Mesothelial cell of epicardium (in vitro differentiated cells): ENCODE data around the gene CRYBA4. TPM values are rescaled to one million over a fixed set of nuclear protein-coding genes. Genes with fewer than 3 reads are reported as not detected.
"Not testable (repeated sequence)": the region's sequence is repeated elsewhere in the genome, so short reads cannot be mapped to it uniquely, and the experiment has no call there.

ENCODE experiments used
- DNase-seq, 2 experiments: peaks; one replicate each; pipeline ENCODE4 v3.0.0; 2021; ENCODE audit warnings: low spot score in 2 of 2; ENCODE audit not compliant: unreplicated experiment in 2 of 2
- H3K27ac Mint-ChIP-seq: 2 replicates; pipeline ENCODE4 v1.8.0; 2021; ENCODE audit warnings: mixed read lengths
- H3K27me3 Mint-ChIP-seq: 2 replicates; pipeline ENCODE4 v1.8.0; 2021; ENCODE audit warnings: low read depth, mixed read lengths
- H3K36me3 Mint-ChIP-seq: 2 replicates; pipeline ENCODE4 v1.8.0; 2021; ENCODE audit warnings: mixed read lengths
- H3K4me1 Mint-ChIP-seq: 2 replicates; pipeline ENCODE4 v1.8.0; 2021; ENCODE audit warnings: mixed read lengths
- H3K4me3 Mint-ChIP-seq: 2 replicates; pipeline ENCODE4 v1.8.0; 2021; ENCODE audit warnings: mild to moderate bottlenecking, moderate library complexity, mixed read lengths
- H3K9me3 Mint-ChIP-seq: 2 replicates; pipeline ENCODE4 v1.8.0; 2021; ENCODE audit warnings: mixed read lengths
- CTCF ChIP-seq: fragments of 200-600 bp; sonication (generic); IDR thresholded peaks from one replicate; pipeline ENCODE4 v1.5.0; 2021; ENCODE audit warnings: antibody characterized with exemption; ENCODE audit not compliant: unreplicated experiment
- total RNA-seq: library from RNA; stranded (reverse); gene quantifications from 3 replicates; pipeline ENCODE4 v1.2.1, GENCODE V29; 2021

The CRYBA4 gene
- total RNA-seq, 1 donor from 2014 or later, result not detected

DNA sequence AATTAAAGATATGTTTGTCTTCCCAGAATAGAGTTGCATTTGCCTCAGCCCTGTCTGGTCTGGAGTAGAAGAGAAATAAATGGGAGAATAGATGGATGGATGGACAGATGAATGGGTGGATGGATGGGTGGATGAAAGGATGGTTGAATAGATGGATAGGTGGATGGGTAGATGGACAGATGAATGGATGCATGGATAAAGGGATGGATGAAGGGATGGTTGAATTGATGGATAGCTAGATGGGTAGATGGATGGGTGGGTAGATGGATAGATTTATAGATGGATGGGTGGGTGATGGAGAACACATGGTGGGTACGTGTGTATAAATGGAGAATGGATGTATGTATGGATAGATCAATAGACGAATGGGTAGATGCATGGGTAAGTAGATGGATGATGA lies 12.5 kb upstream of the CRYBA4 start:
- Mint-ChIP-seq H3K4me3 (no peak overlapping the region), H3K27ac (no peak overlapping the region), H3K4me1 (peaks cover 6% of the 10 kb centered on the region), H3K27me3 (peaks cover 40% of the 10 kb centered on the region), H3K9me3 (no peaks in the 10 kb centered on the region), H3K36me3 (no peaks in the 10 kb centered on the region)
- no peak for DNase-seq
- no peak for TF ChIP-seq CTCF

DNA sequence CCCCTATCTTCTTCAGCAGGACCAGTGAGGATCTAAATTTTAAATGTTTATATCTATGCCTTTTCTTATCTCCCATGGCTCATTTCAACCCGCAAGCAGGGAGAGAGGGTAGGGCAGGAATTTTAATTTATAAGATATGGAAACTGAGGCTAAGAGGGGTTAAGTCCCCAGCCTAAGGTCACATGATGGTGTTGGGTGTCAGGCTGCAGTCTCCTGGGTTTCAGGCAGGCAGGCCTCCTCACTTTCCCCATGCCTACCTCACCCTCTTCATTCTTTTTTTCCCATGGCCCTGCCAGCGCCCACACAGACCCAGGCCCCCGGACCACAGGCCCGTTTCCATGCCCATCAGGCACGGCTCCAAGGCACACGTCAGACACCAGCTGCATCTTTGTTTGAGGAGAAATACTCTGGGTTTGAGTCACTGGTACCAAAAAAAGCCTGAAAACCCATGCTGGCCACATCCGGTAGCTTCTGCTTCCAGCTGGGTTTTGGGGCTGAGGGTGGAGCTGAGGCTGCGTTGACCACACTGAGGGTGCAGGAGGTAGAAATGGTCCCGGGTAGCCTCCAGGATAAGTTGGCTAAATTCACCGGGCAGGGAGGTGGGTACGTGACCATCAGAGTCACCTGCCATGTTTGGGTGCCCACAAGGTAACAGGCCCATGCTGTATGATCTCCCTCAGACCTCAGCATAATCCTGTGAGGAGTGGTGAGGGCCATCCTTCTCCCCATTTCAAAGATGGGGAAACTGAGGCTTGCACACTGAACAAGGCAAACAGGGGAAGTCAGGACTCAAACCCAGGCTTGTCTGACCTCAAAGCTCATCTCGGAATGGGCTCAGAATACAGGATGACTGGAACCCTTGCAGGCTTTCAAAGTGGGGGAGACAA lies 11.4 kb upstream of the CRYBA4 start:
- no peak overlapping the region for H3K27ac Mint-ChIP-seq
- H3K27me3 Mint-ChIP-seq, result peaks cover 49% of the 10 kb centered on the region
- H3K36me3 Mint-ChIP-seq, result no peaks in the 10 kb centered on the region
- no peak for DNase-seq
- H3K4me1 Mint-ChIP-seq, result peaks cover 7% of the 10 kb centered on the region
- TF ChIP-seq CTCF, result no peak
- no peaks in the 10 kb centered on the region for H3K9me3 Mint-ChIP-seq
- no peak overlapping the region for H3K4me3 Mint-ChIP-seq

DNA sequence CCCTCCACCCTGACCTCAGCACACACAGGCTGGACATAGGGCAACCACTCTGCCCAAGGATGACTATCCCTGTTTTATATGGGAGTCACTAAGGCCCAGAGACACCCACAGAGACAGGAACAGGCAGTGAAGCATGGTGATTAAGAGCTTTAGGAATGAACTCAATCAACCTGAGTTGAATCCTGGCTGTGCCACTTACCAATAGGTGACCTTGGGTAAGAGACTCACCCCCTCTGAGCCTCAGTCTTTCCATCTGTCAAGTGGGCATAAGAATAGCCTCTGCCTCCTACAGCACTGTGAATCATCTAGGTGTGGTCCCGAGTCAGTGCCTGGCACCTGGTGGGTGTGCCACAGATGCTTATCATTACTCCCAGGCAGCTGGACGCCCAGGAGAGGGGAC lies 10.8 kb upstream of the CRYBA4 start:
- Mint-ChIP-seq H3K27me3 (peaks cover 52% of the 10 kb centered on the region), H3K9me3 (no peaks in the 10 kb centered on the region), H3K27ac (no peak overlapping the region), H3K4me3 (no peak overlapping the region), H3K4me1 (peaks cover 7% of the 10 kb centered on the region), H3K36me3 (no peaks in the 10 kb centered on the region)
- no peak for TF ChIP-seq CTCF
- no peak for DNase-seq

DNA sequence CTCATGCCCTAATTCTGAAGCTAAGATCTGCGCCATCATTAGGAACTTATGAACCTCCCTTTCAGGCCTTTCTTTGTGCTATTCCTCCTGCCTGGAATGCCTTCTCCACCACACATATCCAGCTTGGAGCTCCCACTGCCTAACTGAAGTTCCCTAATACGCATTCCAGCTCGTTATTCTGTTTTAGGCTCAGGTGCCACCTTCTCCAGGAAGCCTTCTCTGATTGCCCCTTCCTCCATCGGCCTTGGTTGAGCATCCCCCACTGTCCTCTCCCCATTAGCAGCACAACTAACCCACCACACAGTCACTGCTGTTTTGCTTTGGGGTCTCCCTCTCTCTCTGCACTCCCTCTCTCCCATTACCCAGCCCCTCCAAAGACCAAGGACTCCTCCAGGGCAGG lies 9.1 kb upstream of the CRYBA4 start:
- no peak overlapping the region for H3K4me3 Mint-ChIP-seq
- H3K4me1 Mint-ChIP-seq, result peaks cover 11% of the 10 kb centered on the region
- no peak for TF ChIP-seq CTCF
- peaks cover 59% of the 10 kb centered on the region for H3K27me3 Mint-ChIP-seq
- no peaks in the 10 kb centered on the region for H3K9me3 Mint-ChIP-seq
- H3K36me3 Mint-ChIP-seq, result no peaks in the 10 kb centered on the region
- DNase-seq, result no peak
- H3K27ac Mint-ChIP-seq, result no peak overlapping the region

GRCh38 chr22:26613753-26614152 lies 8.0 kb upstream of the CRYBA4 start:
- not testable (repeated sequence) for H3K36me3 Mint-ChIP-seq, H3K4me3 Mint-ChIP-seq, H3K27ac Mint-ChIP-seq, H3K9me3 Mint-ChIP-seq, DNase-seq
- Mint-ChIP-seq H3K4me1 (peaks cover 13% of the 10 kb centered on the region), H3K27me3 (peaks cover 56% of the 10 kb centered on the region)

GRCh38 chr22:26614322-26614721 lies 7.4 kb upstream of the CRYBA4 start:
- no peak for DNase-seq
- Mint-ChIP-seq H3K4me1 (peaks cover 13% of the 10 kb centered on the region), H3K27ac (no peak overlapping the region), H3K9me3 (no peaks in the 10 kb centered on the region), H3K36me3 (no peaks in the 10 kb centered on the region), H3K4me3 (no peak overlapping the region), H3K27me3 (peaks cover 50% of the 10 kb centered on the region)
- no peak for TF ChIP-seq CTCF
